Cortex of kidney (tissue), 1 donor: ENCODE data around the gene CPXM2.

ENCODE experiments used
- DNase-seq: peaks from one replicate; lab custom pipeline; 2025; lab: John Stamatoyannopoulos, UW

The CPXM2 gene

DNA sequence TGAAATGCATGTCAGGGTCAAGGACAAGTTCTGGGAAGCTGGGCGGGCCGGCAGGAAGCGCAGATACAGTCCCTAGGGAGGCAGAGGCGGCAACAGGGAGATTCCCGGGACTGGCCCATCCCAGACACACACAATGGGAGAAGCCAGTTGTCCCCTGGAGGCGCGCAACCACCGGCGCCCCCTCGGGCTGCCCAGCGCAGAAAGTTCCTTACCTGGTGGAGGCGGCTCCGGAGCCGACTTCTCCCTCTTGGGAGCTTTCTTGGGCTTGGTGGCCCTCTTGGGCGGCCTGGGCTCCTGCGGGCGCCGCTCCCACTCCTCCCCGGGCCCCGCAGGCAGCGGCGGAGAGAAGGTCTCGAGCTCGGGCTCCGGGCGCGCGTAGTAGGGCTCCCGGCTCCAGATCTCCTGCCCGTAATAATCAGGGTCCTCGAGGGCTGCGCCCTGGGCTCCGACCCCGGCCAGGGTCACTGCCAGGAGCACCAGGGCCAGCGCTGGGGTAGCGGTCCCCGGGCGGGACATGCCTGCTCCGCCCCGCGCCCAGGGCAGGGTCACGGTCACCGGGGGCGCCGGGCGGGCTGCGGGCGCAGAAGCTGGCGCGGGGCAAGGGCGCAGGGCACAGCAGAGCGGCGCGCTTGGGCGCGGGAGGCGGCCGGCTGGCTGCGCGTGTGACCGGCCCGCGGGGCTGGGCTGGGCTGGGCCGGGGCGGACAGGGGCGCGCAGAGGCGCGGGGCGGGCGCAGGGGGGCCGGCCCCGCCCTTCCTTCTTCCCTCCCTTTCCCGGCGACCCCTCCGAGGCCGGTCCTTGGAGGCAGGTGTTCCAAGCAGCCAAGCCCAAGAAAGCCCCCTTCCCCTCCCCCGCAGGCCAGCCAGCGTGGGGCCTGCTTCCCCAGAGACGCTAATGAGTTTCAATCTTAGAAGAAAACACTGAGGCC lies at the start of gene CPXM2:
CPXM2 (minus strand) TSS at position 664 of the 928 bp plus-strand sequence; CDS start at position 516, 148 bp downstream.
- DNase-seq: no peak

DNA sequence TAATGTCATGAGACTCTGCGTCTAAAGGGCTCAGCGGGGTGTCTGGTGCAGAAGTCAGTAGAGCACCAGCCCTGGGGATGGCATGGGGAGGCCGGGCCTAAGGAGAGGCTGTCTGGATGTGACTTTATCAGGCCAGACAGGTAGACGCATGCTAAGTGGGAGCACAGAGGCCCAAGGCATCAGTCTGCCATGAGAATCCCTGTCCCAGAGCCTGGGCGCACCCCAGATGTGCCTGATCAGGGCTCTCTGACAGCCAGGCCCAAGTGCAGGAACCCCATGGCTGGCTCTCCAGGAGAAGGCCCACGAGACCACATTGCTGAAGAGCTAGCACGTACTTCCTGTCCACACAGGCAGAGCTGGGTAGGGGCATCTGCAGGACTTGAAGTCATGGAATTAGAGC lies 48.0 kb upstream of the CPXM2 start:
- DNase-seq: no peak

DNA sequence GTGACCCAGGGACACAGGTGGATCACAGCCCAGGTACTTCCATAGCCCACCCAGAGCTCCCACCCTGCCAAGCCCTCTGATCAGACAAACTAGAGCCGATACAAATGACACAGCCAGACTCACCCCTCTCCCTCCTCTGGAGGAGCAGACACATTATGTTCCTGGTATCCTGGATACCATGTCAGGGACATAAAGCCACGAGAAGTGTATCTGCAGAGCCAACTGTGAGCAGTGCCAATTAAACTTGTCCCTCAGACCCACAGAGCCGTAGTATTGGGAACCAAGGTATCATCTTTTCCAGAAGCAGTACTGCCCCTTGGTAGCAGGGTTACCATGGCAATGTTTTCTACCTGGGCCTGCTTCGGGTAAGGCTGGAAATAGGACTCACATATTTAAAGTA lies 47.3 kb upstream of the CPXM2 start:
- DNase-seq: no peak

DNA sequence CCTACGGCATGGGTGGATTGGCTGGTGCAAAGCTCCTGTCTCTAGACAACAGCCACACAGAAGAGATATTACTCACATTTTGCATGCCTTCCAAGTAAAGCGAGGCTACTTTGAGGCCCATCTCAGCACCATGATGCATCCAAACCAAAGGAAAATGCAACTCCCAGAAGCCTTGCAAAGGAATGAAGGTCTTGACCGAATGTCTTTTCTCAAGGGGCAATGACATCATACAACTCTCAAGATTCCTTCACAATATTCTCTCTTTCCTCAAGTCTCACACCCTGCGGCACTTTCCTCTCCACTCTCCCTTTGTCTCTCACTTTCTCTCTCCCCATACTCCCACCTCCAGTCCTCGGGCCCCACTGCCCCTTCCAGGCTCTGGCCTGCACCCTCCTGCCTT lies 44.8 kb upstream of the CPXM2 start:
- DNase-seq: no peak

- no peak for DNase-seq
Observed at GRCh38 chr10:123935680-123936079, 44.1 kb upstream of the CPXM2 start.

GRCh38 chr10:123934846-123935245 lies 43.2 kb upstream of the CPXM2 start:
- no peak for DNase-seq

DNA sequence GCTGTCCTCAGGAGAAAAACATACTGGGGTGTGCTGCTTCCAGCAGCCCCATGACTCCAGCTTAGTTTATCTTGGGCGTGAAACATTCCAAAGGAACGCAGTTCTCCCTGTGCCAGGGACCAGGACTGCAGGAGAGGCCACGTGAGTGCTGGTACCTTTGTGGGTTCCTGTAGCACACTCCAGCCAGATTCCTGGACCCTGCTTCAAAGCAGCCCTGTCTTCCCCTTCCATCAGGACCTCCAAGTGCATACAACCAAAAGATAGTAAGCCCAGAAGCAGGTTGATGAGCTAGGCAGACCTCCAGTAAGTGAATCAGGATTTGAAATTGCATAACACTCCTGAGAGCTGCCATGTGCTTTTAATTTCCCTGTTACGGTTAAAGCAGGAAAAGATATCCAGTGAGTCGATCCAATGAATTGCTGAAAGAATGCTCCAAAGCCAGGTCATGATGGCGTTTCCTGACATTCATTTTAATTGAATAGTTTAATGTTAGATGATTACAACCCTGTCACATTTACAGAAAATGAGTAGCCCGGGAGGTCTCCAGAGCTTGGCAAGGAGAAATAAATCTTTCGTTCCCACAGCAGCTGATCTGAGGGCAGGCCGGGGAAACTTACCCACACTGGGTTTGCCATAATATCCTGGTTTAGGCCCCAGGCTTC lies 38.9 kb upstream of the CPXM2 start:
- DNase-seq: no peak

DNA sequence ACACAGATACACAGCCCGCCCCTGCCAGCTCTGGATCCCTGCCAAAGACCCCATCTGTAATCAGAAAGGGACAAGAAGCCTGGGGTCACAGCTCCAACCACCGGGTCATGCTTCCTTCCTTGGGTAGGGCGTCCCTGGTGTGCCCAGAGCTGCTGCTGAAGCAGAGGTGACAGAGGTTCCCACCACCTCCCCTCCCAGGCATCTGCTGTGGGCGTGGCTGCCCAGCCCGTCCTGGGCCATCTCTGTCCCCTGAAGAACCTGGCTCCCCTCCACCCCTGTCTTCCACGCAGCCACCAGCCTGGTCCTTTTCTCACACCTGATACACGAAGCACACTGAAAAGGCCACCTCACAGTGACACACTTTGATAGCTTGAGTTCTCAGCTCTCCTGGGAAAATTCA lies 38.2 kb upstream of the CPXM2 start:
- no peak for DNase-seq

DNA sequence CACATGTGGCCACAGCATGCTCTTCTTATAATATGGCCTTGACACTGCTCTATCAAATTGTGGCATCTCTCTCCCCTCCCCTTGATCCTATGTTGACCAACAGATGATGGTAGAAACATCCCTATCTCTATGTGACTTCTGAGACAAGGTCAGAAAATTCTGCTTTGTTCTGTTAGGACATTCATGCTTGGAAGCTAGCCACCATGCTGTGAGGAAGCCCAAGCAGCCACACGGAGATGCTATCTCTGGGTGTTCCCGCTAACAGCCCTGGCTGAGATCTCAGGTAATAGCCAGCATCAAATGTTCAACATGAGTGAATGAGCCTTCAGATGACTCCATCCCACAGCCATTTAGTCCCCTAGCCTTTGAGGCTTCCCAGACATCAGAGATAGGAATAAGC lies 36.8 kb upstream of the CPXM2 start:
- no peak for DNase-seq

DNA sequence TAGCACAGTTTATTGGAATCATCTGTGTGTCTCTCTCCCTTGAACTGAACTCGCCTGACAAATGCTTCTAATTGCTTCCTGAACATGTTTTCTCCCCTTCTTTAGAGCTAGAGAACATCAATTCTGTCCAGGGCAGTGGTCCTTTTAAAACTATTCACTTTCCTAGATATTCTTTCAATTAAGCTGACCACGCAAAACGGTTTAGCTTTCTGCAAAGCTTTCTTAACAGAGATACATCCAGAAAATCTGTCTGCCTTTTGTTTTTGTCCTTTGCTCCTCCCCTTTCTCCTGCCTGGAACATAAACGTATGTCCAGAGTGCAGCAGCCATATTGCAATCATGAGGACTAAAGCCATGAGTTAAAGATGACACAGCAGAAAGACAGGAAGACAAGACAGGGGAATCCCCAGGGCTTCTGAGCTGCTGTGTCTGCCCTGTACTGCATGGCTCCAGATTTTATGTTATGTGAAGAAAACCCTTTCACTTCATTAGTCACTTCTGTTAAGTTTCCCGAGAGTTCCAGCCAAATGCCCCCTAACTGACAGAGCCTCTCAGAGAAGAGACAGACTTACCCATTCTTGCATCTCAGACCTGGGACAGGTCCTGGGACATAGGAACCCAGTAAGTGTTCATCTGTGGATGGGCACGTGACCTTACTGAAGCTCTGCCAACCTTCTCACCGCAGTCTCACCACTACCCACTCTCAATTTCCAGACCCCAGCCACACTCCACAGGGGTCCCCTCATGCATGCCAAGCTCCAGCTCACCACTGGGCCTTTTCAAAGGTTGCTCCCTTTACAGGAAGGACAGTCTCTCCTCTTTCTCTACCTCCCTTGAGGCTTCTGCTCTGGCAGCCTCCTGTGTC lies 35.0 kb upstream of the CPXM2 start:
- no peak for DNase-seq

DNA sequence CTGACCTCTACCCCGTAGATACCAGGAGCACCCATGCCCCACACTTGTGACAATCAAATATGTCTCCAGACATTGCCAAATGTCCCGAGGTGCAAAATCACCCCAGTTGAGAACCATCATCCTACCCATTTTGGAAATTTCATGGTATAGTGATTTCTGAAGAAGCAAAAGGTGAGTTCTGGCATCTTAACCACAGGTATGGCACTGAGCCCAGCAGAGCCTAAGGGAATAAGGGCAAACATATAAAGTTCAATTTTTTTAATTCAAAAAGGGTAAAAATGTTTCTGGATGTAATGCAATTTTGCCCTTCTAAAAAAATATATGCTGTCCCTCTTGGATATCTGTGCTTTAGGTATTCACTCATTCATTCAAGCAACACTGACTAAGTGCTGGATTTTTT lies 30.5 kb upstream of the CPXM2 start:
- no peak for DNase-seq

DNA sequence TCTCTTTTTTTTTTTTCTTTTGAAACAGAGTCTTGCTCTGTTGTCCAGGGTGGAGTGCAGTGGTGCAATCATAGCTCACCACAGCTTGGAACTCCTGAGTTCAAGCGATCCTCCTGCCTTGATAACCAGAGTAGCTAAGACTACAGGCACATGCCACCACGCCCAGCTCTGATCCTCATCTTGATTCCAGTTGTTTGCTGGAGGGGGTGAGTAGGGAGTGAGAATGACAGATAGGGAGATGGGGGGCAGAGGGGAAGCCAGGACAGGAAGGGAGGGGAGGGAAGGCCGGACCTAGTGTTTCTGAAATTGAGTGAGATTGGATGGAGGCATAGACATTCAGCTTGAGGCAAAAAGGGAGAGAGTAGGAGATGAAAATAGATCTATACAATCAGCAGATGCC lies 25.2 kb upstream of the CPXM2 start:
- no peak for DNase-seq

- DNase-seq: no peak
Observed at GRCh38 chr10:123913688-123914268, 22.2 kb upstream of the CPXM2 start.

- no peak for DNase-seq
Observed at GRCh38 chr10:123912871-123913270, 21.3 kb upstream of the CPXM2 start.

- no peak for DNase-seq
Observed at GRCh38 chr10:123912466-123912865, 20.9 kb upstream of the CPXM2 start.

GRCh38 chr10:123911866-123912265 lies 20.3 kb upstream of the CPXM2 start:
- DNase-seq: no peak

- no peak for DNase-seq
Observed at GRCh38 chr10:123909866-123910265, 18.3 kb upstream of the CPXM2 start.

- no peak for DNase-seq
Observed at GRCh38 chr10:123909426-123909825, 17.8 kb upstream of the CPXM2 start.

DNA sequence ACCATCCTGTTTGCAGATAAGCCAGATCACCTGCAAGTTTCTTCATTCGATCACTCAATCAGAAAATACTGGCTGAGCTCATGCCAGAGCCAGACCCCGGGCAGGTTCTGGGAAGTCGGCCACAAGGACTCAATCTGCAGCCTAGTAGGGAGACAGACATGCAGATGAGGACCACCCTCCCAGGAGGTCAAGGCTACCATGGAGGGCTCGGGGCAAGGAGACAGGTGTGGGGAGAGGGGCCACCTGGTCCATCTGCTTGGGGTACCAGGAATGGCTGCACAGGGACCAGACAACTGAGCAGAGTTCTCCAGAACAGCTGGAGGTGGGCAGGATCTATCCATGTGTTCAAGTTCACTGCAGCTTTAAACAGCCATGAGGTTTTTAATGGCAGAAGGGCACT lies 16.8 kb upstream of the CPXM2 start:
- DNase-seq: no peak

GRCh38 chr10:123906884-123907652 lies 15.5 kb upstream of the CPXM2 start:
- no peak for DNase-seq

DNA sequence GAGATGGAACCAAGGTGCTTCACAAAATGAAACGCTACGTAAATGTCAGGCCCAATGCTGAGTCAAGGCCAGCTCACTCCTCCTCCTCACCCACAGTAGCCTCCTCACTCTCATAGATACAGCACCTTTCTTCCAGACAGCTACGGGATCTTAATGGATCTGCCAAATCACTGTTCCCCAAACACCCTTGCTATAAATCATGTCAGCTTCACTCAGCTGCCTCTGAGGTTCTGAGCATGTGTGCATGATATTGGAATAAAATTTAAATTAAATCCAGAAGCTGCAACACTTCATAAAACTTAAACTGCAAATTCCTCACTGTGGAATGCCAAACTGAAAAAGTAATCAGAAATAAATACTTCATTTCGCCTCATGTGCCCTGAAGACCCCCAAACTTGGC lies 14.7 kb upstream of the CPXM2 start:
- no peak for DNase-seq
